PFSK-1 (cell line): ENCODE results near the gene ATXN7L1.

Experiments
- FOXP2 ChIP-seq: optimal IDR thresholded peaks from 2 replicates; pipeline ENCODE3; 2011; ENCODE audit warnings: borderline replicate concordance, control low read depth, inconsistent platforms; ENCODE audit not compliant: insufficient read depth; ENCODE audit errors: extremely low read length, extremely low read depth
- POLR2AphosphoS5 ChIP-seq: IDR thresholded peaks from 2 replicates; pipeline ENCODE4 v1.6.1; 2012; ENCODE audit warnings: low read depth, mild to moderate bottlenecking, control low read depth, low read length, moderate library complexity
- REST ChIP-seq, 2 experiments: IDR thresholded peaks; 2 replicates each; pipeline versions ENCODE4 v1.6.1 to v1.8.0; 2011 to 2012; ENCODE audit warnings: low read depth in 2 of 2, low read length in 2 of 2, control low read depth in 1 of 2, inconsistent platforms in 1 of 2, mild to moderate bottlenecking in 1 of 2, moderate library complexity in 1 of 2; ENCODE audit not compliant: insufficient read depth in 1 of 2
- SIN3A ChIP-seq: IDR thresholded peaks from 2 replicates; pipeline ENCODE4 v1.6.1; 2012; ENCODE audit warnings: mild to moderate bottlenecking, low read length, moderate library complexity, borderline replicate concordance; ENCODE audit not compliant: insufficient read depth
- TAF1 ChIP-seq: IDR thresholded peaks from 2 replicates; pipeline ENCODE4 v1.6.1; 2012; ENCODE audit warnings: low read length, control low read depth, borderline replicate concordance; ENCODE audit not compliant: insufficient read depth

ATXN7L1 gene

GRCh38 chr7:105622106-105622731, 254.2 kb downstream of the ATXN7L1 start:
- no peak for TF ChIP-seq FOXP2
- TF ChIP-seq POLR2AphosphoS5 = no peak
- TF ChIP-seq TAF1 = no peak
- no peak for TF ChIP-seq REST (IDR thresholded peaks at IDR 0.05; ENCODE audit: insufficient read depth in 1 of 2, low read depth in 2 of 2, low read length in 2 of 2)
- no peak for TF ChIP-seq SIN3A

DNA sequence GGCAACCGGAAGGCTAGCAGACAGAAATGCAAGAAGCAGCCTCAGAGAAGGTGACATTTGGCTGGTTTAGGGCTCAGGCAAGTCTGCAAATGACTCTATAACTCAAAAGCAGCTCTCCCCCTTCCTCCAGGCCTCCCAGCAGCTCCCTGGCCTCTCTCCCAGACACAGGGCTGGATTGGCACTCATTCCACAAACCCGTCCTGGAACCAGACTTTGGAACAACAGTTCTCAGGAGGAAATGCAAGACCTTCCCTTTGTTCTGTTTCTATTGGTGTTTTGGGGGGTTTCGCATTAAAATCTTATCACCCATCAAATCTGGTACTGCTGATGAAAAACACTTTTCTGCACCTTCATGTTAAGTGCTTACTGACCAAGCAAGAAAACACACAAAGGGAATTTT, 254.8 kb downstream of the ATXN7L1 start:
- TF ChIP-seq POLR2AphosphoS5 = no peak

- no peak for TF ChIP-seq REST (IDR thresholded peaks at IDR 0.05; ENCODE audit: insufficient read depth in 1 of 2, low read depth in 2 of 2, low read length in 2 of 2)
- no peak for TF ChIP-seq POLR2AphosphoS5
- no peak for TF ChIP-seq TAF1
- TF ChIP-seq SIN3A = no peak
- no peak for TF ChIP-seq FOXP2
Measured at GRCh38 chr7:105621176-105621575, 255.2 kb downstream of the ATXN7L1 start.

GRCh38 chr7:105619590-105619989, 256.8 kb downstream of the ATXN7L1 start:
- TF ChIP-seq POLR2AphosphoS5 = no peak
- TF ChIP-seq SIN3A = no peak
- no peak for TF ChIP-seq FOXP2
- no peak for TF ChIP-seq REST (IDR thresholded peaks at IDR 0.05; ENCODE audit: insufficient read depth in 1 of 2, low read depth in 2 of 2, low read length in 2 of 2)
- no peak for TF ChIP-seq TAF1

- no peak for TF ChIP-seq SIN3A
- TF ChIP-seq POLR2AphosphoS5 = no peak
- no peak for TF ChIP-seq FOXP2
- TF ChIP-seq TAF1 = no peak
- no peak for TF ChIP-seq REST (IDR thresholded peaks at IDR 0.05; ENCODE audit: insufficient read depth in 1 of 2, low read depth in 2 of 2, low read length in 2 of 2)
Measured at GRCh38 chr7:105618016-105618296, 258.4 kb downstream of the ATXN7L1 start.
